ENCODE results near the gene LCN6. TPM values are rescaled to one million over a fixed set of nuclear protein-coding genes. Genes with fewer than 3 reads are reported as not detected.

LCN6 gene
- polyA plus RNA-seq, 1 donor (not counting 4 experiments of a cell fraction or from before 2014, with no cell fraction given): not detected

DNA sequence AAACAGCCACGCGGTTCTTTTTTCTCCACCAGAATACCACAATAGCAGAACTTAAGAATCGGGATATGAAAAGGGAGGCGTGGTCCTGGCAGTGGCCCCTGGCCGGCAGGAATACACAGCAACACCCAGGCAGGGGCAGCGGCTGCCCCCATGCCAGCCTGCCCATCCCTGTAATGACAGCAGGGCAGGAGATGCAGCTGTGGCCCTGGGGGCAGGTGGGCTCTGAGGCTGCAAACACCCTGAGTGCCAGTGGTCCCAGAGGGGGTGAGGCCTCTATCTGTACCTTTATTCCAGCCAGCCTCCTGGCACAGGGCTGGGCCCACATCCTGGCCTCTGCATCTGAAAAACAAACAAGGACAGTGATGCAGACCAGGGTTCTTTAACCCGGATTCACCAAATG is 23.6 kb downstream of the LCN6 start:
- Histone ChIP-seq H3K36me3 (ENCODE audit: control insufficient read depth in 2 of 2, extremely low read depth in 1 of 2, insufficient read depth in 2 of 2, low read length in 2 of 2) (peaks cover 27 to 33% of the 10 kb centered on the region in 2 experiments), H4K20me1 (ENCODE audit: control insufficient read depth, extremely low read depth, insufficient read depth, low read length) (peaks cover 55% of the 10 kb centered on the region)

DNA sequence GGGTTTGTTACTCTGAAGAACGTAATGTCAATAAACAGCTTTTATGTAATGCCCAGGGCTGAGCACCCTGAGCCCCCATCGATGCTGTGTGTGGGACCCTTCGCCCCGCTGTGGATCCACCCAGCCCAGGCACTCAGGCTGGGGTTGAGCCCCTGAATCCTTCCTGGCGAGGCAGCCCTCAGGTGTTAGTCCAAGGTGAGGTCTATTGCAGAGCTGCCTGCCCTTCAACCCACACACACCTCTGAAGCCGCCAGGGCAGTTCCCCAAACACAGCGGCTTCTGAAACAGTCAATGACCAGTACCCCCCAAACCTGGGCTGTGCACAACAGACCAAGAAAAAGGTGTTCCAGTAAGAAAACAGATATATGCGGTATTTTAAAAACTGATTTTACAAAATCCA is 24.3 kb downstream of the LCN6 start:
- Histone ChIP-seq H3K4me3 (ENCODE audit: control insufficient read depth in 2 of 3, extremely low read depth in 1 of 3, insufficient read depth in 2 of 3, low read depth in 1 of 3, low read length in 3 of 3) (no peak overlapping the region), H3K4me2 (ENCODE audit: control insufficient read depth, extremely low read depth, insufficient read depth, low read depth, low read length) (no peak overlapping the region), H3K27ac (ENCODE audit: control insufficient read depth, insufficient read depth, low read length) (no peak overlapping the region), H3K9me3 (ENCODE audit: control insufficient read depth, low read depth, low read length) (no peaks in the 10 kb centered on the region), H3K27me3 (ENCODE audit: control insufficient read depth, extremely low read depth, insufficient read depth, low read length) (no peaks in the 10 kb centered on the region), H4K20me1 (ENCODE audit: control insufficient read depth, extremely low read depth, insufficient read depth, low read length) (peaks cover 55% of the 10 kb centered on the region), H3K79me2 (ENCODE audit: control insufficient read depth, insufficient read depth, low read length) (peaks cover 30% of the 10 kb centered on the region), H2AFZ (ENCODE audit: control insufficient read depth, low read length) (no peak overlapping the region), H3K4me1 (ENCODE audit: control insufficient read depth, extremely low read depth, insufficient read depth, low read length) (peaks cover 38% of the 10 kb centered on the region), H3K9me1 (ENCODE audit: control insufficient read depth, extremely low read depth, insufficient read depth, low read length) (peaks cover 3% of the 10 kb centered on the region), H3K36me3 (ENCODE audit: control insufficient read depth in 2 of 2, extremely low read depth in 1 of 2, insufficient read depth in 2 of 2, low read length in 2 of 2) (peaks cover 27 to 33% of the 10 kb centered on the region in 2 experiments), H3K9ac (ENCODE audit: control insufficient read depth, extremely low read depth, insufficient read depth, low read length) (no peak overlapping the region)
- TF ChIP-seq, protein P1, sequence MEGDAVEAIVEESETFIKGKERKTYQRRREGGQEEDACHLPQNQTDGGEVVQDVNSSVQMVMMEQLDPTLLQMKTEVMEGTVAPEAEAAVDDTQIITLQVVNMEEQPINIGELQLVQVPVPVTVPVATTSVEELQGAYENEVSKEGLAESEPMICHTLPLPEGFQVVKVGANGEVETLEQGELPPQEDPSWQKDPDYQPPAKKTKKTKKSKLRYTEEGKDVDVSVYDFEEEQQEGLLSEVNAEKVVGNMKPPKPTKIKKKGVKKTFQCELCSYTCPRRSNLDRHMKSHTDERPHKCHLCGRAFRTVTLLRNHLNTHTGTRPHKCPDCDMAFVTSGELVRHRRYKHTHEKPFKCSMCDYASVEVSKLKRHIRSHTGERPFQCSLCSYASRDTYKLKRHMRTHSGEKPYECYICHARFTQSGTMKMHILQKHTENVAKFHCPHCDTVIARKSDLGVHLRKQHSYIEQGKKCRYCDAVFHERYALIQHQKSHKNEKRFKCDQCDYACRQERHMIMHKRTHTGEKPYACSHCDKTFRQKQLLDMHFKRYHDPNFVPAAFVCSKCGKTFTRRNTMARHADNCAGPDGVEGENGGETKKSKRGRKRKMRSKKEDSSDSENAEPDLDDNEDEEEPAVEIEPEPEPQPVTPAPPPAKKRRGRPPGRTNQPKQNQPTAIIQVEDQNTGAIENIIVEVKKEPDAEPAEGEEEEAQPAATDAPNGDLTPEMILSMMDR (optimal IDR thresholded peaks at IDR 0.05 in 1 of 3, IDR thresholded peaks at IDR 0.05 in 1 of 3, conservative IDR thresholded peaks at IDR 0.05 in 1 of 3; ENCODE audit: extremely low read depth in 1 of 3, insufficient read depth in 2 of 3, low read length in 3 of 3): no peak
- no peak for TF ChIP-seq EZH2 (IDR thresholded peaks at IDR 0.05; ENCODE audit: low read length)
- FAIRE-seq (no peak), DNase-seq (ENCODE audit: low read depth, low spot score) (no peak)
- dilution Hi-C loops (cut with MboI; ENCODE audit: extremely low pct_ligation_motif_present, low sequenced_read_pairs): no loop called here

More for the DNA sequence above, 23.6 kb downstream of the LCN6 start:
- DNase-seq (ENCODE audit: low read depth, low spot score): no peak
- H2AFZ ChIP-seq (ENCODE audit: control insufficient read depth, low read length): no peak overlapping the region
- FAIRE-seq: no peak
- H3K27me3 ChIP-seq (ENCODE audit: control insufficient read depth, extremely low read depth, insufficient read depth, low read length): no peaks in the 10 kb centered on the region
- no peaks in the 10 kb centered on the region for H3K9me3 ChIP-seq (ENCODE audit: control insufficient read depth, low read depth, low read length)
- H3K4me2 ChIP-seq (ENCODE audit: control insufficient read depth, extremely low read depth, insufficient read depth, low read depth, low read length): no peak overlapping the region
- peaks cover 37% of the 10 kb centered on the region for H3K79me2 ChIP-seq (ENCODE audit: control insufficient read depth, insufficient read depth, low read length)
- dilution Hi-C loops (cut with MboI; ENCODE audit: extremely low pct_ligation_motif_present, low sequenced_read_pairs): no loop called here
- no peak overlapping the region for H3K9ac ChIP-seq (ENCODE audit: control insufficient read depth, extremely low read depth, insufficient read depth, low read length)
- TF ChIP-seq EZH2 (IDR thresholded peaks at IDR 0.05; ENCODE audit: low read length): no peak
- TF ChIP-seq, protein P1 (optimal IDR thresholded peaks at IDR 0.05 in 1 of 3, IDR thresholded peaks at IDR 0.05 in 1 of 3, conservative IDR thresholded peaks at IDR 0.05 in 1 of 3; ENCODE audit: extremely low read depth in 1 of 3, insufficient read depth in 2 of 3, low read length in 3 of 3): no peak
- H3K9me1 ChIP-seq (ENCODE audit: control insufficient read depth, extremely low read depth, insufficient read depth, low read length): peaks cover 3% of the 10 kb centered on the region
- peaks cover 45% of the 10 kb centered on the region for H3K4me1 ChIP-seq (ENCODE audit: control insufficient read depth, extremely low read depth, insufficient read depth, low read length)
- no peak overlapping the region for H3K27ac ChIP-seq (ENCODE audit: control insufficient read depth, insufficient read depth, low read length)
- no peak overlapping the region for H3K4me3 ChIP-seq (ENCODE audit: control insufficient read depth in 2 of 3, extremely low read depth in 1 of 3, insufficient read depth in 2 of 3, low read depth in 1 of 3, low read length in 3 of 3)
